GM12864 (cell line): ENCODE data around the gene TMEM131L.

Experiments used
- DNase-seq: peaks from one replicate; pipeline ENCODE4 v3.0.0-alpha.2; 2011; ENCODE audit warnings: low read depth
- H3K4me3 ChIP-seq: 2 replicates; pipeline ENCODE4 v1.5.1; 2011; ENCODE audit warnings: mild to moderate bottlenecking, low read depth, low read length, control low read depth
- CTCF ChIP-seq: IDR thresholded peaks from 2 replicates; pipeline ENCODE4 v1.5.1; 2011; ENCODE audit warnings: low read depth, mild to moderate bottlenecking, moderate library complexity, low read length, control low read depth, inconsistent platforms; ENCODE audit errors: missing control alignments

TMEM131L gene

GRCh38 chr4:153684971-153685371 is 218.8 kb downstream of the TMEM131L start:
- no peak for TF ChIP-seq CTCF
- H3K4me3 ChIP-seq: peak overlapping the region; percentile 40
- no peak for DNase-seq
